ENCODE data around the gene KCNMA1. TPM values are rescaled to one million over a fixed set of nuclear protein-coding genes. Genes with fewer than 3 reads are reported as not detected.

The KCNMA1 gene
- total and polyA plus RNA-seq, 7 donors, result 15.3 to 427 (median 256) TPM

DNA sequence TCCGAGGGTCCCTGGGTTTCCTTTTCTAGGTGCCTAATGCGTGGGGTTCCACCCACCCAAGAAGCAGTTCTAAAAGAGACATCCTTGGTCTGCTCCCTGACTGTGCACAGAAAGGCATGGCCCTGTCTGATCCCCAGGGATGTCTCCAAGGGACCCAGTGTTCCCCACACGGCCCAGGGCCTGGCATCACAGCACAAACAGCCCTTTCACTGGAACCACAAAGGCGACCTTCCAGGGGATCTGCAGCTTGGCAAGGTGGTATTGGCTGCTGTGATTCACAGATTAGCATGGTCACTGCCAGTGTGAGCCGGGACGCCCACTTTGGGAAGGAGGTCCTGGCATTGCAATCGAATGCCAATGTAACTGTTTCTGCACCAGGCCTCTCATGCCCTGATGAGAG is 6.4 kb downstream of the KCNMA1 start:
- peaks cover 0 to 88% (median 76%) of the 10 kb centered on the region in 4 donors for H3K4me1 ChIP-seq
- DNase-seq, result no peak
- peaks cover 0 to under 1% (median 0%) of the 10 kb centered on the region in 3 donors for H3K27me3 ChIP-seq
- intact Hi-C loops (cut with DNase I), result loop anchor here (5.0 kb wide), 2 partner anchors 39 to 114 kb away; no protein-coding TSS in a partner anchor
- no peaks in the 10 kb centered on the region for H3K9me3 ChIP-seq
- TF ChIP-seq, protein P1, sequence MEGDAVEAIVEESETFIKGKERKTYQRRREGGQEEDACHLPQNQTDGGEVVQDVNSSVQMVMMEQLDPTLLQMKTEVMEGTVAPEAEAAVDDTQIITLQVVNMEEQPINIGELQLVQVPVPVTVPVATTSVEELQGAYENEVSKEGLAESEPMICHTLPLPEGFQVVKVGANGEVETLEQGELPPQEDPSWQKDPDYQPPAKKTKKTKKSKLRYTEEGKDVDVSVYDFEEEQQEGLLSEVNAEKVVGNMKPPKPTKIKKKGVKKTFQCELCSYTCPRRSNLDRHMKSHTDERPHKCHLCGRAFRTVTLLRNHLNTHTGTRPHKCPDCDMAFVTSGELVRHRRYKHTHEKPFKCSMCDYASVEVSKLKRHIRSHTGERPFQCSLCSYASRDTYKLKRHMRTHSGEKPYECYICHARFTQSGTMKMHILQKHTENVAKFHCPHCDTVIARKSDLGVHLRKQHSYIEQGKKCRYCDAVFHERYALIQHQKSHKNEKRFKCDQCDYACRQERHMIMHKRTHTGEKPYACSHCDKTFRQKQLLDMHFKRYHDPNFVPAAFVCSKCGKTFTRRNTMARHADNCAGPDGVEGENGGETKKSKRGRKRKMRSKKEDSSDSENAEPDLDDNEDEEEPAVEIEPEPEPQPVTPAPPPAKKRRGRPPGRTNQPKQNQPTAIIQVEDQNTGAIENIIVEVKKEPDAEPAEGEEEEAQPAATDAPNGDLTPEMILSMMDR (IDR thresholded peaks at IDR 0.05), result no peak
- TF ChIP-seq POLR2A (IDR thresholded peaks at IDR 0.05), result no peak
- TF ChIP-seq POLR2AphosphoS5 (IDR thresholded peaks at IDR 0.05), result no peak
- no peak for TF ChIP-seq EP300 (IDR thresholded peaks at IDR 0.05)
- 89 to 92% methylated on average over 7 of the region's 7 CpGs for WGBS, 2 donors
- H3K36me3 ChIP-seq, result no peaks in the 10 kb centered on the region
- no peak overlapping the region for H3K4me3 ChIP-seq
- peak overlapping the region in 3 of 4 donors; percentile 86 to 93 (median 90) for H3K27ac ChIP-seq

DNA sequence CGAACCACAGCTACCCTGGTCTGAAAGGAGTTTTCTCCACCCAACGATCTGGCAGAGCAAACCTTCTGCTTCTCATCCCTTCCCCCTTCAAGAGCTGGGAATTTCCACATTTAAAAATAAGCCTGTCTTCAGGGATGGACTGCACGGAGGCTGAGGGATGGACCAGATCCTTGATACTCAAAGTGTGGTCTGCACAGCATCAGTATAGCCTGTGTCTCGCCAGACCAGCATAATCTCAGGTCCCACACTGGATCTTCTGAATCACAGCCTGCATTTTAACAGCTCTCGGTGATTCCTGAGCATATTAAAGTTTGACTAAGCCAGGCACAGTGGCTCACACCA is 7.1 kb downstream of the KCNMA1 start:
- no peak for DNase-seq
- H3K4me1 ChIP-seq, result peaks cover 0 to 95% (median 83%) of the 10 kb centered on the region in 4 donors
- H3K9me3 ChIP-seq, result no peaks in the 10 kb centered on the region
- WGBS, 2 donors, result 64 to 80% methylated on average over 5 of the region's 5 CpGs
- intact Hi-C loops (cut with DNase I), result loop anchor here (5.0 kb wide), 2 partner anchors 38 to 113 kb away; no protein-coding TSS in a partner anchor
- no peak overlapping the region for H3K4me3 ChIP-seq
- peak overlapping the region; percentile 53 to 93 (median 88) for H3K27ac ChIP-seq
- H3K36me3 ChIP-seq, result no peaks in the 10 kb centered on the region
- TF ChIP-seq POLR2AphosphoS5 (IDR thresholded peaks at IDR 0.05) (peak; percentile 28 to 58 (median 34)), EP300 (IDR thresholded peaks at IDR 0.05) (no peak), POLR2A (IDR thresholded peaks at IDR 0.05) (no peak)
- H3K27me3 ChIP-seq, result no peaks in the 10 kb centered on the region

DNA sequence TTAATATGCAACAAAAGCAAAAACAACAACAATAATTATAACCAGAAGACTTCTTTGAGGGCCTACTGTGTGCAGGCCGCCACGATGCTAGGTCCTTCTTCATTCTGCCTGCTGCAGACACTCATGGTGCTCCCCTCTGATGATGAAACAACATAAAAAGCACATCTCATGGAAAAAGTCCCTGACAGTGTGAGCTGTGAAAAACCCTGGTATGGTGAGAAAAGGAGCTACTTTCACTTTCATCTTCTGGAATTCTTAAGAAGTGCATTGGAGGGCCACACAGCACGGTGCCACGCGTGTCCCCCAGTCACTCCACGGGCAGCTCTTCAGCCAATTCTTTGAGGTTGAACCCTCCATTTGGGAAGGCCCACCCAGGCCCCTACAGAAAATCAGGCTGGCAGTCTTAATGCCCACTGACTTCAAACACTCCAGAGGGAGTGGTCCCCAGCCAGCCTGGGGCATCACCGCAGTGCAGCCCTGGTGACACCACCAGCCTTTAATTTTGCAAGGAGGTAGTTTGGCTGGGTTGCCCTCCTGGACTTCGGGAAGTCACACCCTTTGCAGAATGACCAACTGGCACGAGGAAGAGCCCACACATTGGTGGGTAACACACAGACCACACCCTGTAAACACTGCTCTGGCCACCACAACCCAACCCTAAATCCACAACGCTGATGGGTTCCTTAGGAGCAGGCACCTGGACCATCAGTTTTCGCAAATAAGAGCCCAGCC is 7.7 kb downstream of the KCNMA1 start:
- Histone ChIP-seq H3K4me1 (peaks cover 0 to 98% (median 87%) of the 10 kb centered on the region in 4 donors), H3K27me3 (no peaks in the 10 kb centered on the region), H3K9me3 (no peaks in the 10 kb centered on the region), H3K27ac (peak overlapping the region; percentile 53 to 93 (median 88)), H3K4me3 (no peak overlapping the region), H3K36me3 (no peaks in the 10 kb centered on the region)
- no peak for DNase-seq
- intact Hi-C loops (cut with DNase I), result loop anchor here (5.0 kb wide), 2 partner anchors 38 to 113 kb away; no protein-coding TSS in a partner anchor
- WGBS, 2 donors, result 60 to 79% methylated on average over 11 of the region's 11 CpGs
- TF ChIP-seq, protein P1 (IDR thresholded peaks at IDR 0.05), result no peak
- TF ChIP-seq EP300 (IDR thresholded peaks at IDR 0.05), result no peak
- TF ChIP-seq POLR2AphosphoS5 (IDR thresholded peaks at IDR 0.05), result no peak

DNA sequence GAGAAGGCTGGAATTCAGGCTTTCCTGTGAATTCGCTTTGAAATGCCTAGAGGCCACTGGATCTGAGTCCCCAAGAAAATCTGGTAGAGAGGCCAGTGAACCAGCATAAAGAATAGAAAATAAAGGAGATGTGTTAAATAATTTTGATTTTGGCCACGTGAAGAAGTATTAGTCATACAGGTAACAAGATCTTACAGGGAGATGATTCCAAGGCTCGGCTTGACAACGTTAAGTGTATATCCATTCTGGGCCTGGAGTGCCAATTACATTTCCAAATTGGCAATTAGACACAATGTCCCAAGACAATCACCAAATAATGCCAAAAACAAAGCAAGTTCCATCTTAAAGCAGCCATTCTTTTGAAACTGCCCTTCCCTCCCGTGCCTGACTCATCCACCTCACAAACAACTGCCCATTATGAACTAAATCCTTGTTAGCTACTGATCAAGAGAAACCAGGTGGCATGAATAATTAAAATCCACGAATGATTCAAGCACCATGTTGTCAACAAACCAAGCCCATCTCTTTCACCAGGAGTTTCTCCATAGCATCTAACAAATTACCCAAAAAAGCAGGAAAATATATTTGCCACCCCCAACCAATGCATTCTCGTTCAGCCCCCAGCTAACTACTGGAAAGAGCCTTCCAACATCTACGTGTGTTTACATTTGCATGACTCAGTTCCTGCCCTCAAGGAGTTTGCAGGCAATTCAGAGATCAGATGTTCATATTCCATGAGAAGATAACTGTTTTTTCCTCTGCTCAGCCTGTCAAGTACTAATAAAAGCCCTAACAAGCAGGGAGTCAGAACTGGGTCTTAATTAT is 8.5 kb downstream of the KCNMA1 start:
- peaks cover 0 to 98% (median 90%) of the 10 kb centered on the region in 4 donors for H3K4me1 ChIP-seq
- peak overlapping the region; percentile 53 to 93 (median 88) for H3K27ac ChIP-seq
- H3K4me3 ChIP-seq, result no peak overlapping the region
- 81 to 85% methylated on average over 8 of the region's 8 CpGs for WGBS, 2 donors
- TF ChIP-seq POLR2A (IDR thresholded peaks at IDR 0.05), result no peak
- H3K27me3 ChIP-seq, result no peaks in the 10 kb centered on the region
- H3K9me3 ChIP-seq, result no peaks in the 10 kb centered on the region
- intact Hi-C loops (cut with DNase I), result no loop called here
- no peaks in the 10 kb centered on the region for H3K36me3 ChIP-seq
- DNase-seq, result no peak

DNA sequence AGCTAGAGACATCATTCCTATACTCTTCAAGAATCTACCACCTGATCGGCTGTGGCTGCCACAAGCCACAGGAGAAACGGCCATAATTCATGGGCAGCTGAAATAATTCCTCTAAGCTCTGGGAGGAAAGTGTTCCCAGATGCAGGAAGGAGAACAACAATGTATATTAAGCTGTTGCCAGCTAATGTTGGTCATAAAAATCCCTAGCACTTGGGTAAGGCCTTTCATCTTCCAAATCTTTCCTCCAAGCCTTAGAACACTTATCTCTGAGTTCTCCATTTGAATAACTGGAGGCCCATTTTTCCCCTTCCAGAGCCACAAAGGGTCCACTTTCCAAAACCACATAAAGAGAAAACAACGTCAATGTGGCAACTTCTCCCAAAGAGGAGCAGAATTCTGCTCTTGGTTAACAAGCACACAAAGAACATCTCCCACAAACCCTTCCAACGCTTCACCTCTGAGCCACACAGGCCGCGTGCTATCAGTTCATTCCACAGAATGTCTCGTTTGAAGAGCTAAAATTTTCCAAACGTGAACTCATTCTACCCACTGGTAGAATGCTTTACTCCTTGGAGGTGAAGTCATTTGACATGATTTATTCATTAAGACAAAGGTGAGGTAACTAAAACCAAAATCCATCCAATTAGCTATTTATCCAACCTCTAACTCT is 11.2 kb downstream of the KCNMA1 start:
- Histone ChIP-seq H3K27me3 (no peaks in the 10 kb centered on the region), H3K27ac (peak overlapping the region; percentile 31 to 93 (median 61)), H3K36me3 (no peaks in the 10 kb centered on the region), H3K9me3 (no peaks in the 10 kb centered on the region), H3K4me1 (peaks cover 0 to 97% (median 88%) of the 10 kb centered on the region in 4 donors), H3K4me3 (no peak overlapping the region)
- intact Hi-C loops (cut with DNase I), result no loop called here
- 73 to 82% methylated on average over 8 of the region's 8 CpGs for WGBS, 2 donors
- TF ChIP-seq EP300 (IDR thresholded peaks at IDR 0.05), result no peak
- TF ChIP-seq, protein P1 (IDR thresholded peaks at IDR 0.05), result no peak
- TF ChIP-seq POLR2A (IDR thresholded peaks at IDR 0.05), result no peak
- peak; percentile 21 for DNase-seq
